ENCODE results near the gene BRIP1.
"Not testable (repeated sequence)": the region's sequence is repeated elsewhere in the genome, so short reads cannot be mapped to it uniquely, and the experiment has no call there.

Gene BRIP1

DNA sequence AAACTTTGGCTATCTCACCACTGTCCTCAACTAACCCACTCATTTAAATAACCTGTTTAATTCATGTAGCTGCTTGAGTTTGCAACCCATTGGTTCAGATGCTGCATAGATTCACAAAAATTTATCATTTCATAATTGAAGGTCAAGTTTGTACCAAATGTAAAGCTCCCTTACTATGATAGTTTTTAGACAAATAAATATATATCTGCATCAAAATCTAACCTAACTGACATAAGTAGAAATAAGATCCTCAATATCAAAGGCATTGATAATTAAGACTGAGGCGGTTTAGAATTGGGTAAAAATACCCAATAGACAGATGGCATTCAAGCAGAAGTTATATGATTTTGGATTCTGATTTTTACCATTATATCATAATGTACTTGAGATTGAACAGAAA is 139.4 kb downstream of the BRIP1 start:
- no peak for DNase-seq

DNA sequence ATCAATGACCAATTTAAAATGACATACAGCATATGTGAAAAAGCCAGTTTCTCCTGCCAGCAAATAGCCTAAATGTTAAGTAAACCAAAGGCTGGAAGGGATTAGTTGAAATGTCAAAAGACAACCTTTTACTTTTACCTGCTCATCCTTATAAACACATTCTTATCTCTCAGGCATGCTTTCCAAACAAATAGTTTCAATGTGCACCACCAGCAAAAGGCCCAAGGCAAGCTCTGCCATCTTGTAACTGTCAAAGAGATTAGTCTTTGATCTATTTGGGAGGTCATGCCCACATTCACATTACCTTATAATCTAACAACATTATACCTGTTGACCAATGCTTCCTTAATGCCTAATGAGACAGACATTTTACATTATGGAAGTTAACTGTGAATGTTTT is 140.1 kb downstream of the BRIP1 start:
- no peak for DNase-seq

DNA sequence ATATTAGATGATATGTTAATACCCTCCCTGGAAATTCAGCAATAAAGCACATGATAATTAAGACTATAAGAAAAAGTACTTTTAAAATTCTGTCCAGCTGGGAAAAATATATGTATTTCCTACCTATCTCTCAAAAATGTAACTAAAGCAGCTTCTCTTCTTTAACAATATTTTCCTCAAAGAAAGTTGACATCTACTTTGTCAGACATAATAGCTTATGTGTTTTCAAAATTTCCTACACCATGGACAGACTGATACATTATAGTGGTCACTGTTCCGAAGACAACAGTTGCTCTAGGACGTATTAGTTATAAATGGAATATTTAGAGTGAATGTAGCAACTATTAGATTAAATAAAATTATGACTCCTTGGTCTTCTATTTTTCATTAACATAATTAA is 140.9 kb downstream of the BRIP1 start:
- DNase-seq = no peak

DNA sequence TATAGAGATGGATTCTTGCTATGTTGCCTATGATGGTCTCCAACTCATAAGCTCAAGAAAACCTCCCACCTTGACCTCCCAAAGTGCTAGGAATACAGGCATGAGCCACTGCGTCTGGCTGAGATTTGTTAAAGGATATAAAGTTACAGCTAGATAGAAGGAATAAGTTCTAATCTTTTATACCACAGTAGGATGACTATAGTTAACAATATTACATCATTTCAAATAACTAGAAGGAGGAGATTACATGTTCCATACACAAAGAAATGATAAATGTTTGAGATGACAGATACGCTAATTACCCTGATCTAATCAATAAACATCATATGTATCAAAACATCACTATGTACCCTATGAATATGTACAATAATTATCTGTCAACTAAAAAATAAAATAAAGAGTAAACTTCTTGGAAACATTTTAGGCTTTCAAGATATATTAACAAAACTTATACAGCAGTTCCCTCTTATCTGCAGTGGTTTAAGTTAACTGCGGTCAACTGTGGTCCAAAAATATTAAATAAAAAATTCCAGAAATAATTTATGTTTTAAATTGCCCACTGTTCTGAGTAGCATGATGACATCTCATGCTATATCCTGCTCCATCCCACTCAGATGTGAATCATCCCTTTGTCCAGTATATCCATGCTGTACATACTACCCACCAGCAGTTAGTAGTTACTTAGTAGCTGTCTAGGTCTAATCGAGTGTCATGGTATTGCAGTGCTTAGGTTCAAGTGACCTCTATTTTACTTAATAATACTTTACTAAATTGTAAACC is 143.1 kb downstream of the BRIP1 start:
- DNase-seq = no peak

DNA sequence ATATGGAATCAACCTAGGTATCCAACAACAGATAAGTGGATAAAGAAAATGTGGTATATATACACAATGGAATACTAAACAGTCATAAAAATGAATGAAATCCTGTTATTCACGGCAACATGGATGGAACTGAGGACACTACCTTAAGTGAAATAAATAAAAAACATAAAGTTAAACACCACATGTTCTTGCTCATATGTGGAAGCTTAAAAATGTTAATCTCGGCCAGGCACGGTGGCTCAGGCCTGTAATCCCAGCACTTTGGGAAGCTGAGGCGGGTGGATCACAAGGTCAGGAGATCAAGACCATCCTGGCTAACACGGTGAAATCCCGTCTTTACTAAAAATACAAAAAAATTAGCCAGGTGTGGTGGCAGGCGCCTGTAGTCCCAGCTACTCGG is 144.1 kb downstream of the BRIP1 start:
- DNase-seq = not testable (repeated sequence)

DNA sequence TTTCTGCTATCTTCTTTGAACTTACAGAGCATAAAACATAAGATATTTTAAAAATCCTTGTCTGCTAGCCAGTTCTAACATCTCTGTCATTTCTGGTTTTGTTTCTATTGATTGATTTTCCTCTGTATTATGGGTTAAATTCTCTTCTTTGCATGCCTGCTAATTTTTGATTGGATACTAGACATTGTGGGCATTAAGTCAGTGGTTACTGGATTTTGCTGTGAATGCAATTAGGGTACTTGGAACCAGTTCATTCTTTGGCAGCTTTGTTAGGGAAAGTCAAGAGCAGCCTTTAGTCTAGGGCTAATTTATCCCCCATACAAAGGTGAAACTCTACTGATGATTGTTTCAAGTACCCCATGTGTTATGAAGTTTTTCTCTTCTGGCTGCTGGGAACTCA is 145.3 kb downstream of the BRIP1 start:
- no peak for DNase-seq

DNA sequence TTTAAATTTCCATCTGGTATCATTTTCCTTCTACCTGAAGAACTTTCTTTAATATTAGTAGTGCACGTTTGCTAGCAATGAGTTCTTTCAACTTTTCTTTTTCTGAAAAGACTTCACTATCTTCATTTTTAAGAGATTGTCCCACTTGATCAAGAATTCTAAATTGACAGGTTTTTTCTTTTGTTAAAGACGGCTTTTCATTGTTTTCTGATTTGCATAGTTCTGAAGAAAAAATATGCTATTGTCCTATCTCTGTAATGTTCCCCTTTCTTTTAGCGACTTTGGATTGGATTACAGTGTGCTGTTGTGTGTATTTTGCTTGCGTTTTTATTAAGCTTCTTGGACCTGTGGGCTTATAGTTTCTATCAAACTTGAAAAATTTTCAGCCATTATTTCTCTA is 146.0 kb downstream of the BRIP1 start:
- DNase-seq = no peak

DNA sequence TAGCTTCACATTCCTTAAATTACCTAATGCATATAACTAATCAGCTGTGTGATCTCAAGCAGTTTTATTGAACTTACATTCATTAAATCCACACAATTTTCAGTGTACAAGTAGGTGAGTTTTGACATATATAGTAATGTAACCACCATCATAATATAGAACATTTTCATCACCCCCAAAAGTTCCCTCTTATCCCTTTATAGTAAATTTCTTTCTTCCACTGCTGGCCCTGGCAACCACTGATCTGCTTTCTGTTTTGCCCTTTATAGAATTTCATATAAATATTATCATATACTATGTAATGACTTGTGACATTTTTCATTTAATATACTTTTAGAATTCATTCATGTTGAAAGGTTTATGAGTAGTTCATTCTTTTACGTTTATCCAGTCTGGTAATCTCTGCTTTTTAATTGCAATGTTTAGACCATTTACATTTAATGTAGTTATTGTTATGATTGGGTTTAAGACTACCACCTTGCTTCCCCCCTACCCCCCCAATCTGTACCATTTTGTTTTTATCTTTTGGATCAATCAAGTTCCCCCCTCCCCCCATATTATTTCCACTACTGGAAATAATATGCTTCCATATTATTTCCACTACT is 147.0 kb downstream of the BRIP1 start:
- no peak for DNase-seq

DNA sequence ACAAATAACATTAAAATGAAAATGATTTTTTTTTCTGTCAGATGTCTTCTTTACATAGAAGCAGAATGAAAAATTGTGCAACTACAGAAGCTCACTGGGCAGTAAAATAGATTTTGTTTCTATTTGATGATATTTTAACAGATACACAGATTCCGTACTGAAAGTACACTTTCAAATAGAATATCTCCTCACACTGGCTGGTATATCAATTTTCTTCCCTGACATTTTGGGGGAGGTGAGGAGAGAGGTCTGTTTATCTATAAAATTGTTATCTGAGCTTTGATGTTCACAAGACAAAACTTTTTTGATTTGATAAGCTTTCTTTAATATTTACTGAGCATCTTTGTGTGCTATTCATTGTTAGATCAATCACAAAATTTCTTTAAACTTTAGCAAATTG is 148.0 kb downstream of the BRIP1 start:
- DNase-seq = no peak

DNA sequence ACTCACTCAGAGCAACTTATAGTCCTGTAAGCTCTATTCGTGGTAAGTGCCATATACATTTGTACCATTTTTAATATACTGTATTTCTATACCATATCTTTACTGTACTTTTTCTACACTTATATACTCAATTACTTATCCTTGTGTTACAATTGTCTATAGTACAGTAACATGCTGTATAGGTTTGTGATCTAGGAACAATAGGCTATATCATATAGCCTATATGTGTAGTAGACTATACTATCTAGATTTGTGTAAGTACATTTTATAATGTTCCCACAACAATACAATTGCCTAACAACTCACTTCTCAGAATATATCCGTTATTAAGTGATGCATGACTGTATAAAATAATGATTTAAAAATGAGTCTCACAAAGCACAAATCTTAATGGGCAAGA is 149.0 kb downstream of the BRIP1 start:
- no peak for DNase-seq

DNA sequence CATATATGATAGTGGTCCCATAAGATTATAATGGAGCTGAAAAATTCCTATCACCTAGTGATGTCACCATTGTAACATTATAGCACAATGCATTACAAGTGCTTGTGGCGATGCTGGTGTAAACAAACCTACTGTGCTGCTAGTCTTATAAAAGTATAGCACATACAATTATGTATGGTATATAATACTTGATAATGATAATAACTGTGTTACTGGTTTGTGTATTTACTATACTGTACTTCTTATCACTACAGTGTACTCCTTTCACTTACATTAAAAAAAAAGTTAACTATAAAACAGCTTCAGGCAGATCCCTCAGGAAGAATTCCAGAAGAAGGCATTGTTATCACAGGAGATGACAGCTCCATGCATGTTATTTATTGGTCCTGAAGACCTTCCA is 150.3 kb downstream of the BRIP1 start:
- DNase-seq = no peak

DNA sequence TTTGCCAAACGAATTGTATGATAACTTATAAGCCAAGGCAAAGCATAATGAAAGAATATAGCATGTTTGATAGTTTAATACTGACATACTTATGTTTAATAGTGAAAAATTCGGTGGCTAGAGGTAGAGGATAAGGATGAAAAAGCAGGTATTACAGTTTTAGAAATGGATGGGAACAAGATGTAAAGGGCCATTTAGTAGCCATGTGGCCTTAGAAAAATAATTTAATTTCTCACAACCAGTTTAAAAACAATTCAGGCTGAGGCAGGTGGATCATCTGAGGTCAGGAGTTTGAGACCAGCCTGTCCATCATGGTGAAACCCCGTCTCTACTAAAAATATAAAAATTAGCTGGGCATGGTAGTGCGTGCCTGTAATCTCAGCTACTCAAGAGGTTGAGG is 152.8 kb downstream of the BRIP1 start:
- DNase-seq = no peak

DNA sequence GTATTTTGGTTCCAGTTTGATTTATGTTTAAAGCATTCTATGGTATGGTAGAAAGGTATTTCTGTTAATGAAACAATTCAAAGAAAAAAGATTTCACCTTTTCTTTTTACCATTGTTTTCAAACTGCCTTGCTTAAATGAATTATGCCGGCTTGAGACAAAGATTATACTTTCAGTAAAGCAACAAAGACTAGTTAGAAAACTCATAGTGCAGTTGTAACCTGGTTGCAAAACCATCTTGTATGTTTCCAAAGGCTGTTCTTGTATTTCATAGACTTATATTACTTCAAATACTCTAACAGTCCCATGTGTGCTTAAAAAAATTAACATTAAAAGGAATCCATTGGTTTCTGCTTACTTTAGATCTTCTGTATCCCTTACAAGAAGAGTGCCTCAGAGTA is 153.8 kb downstream of the BRIP1 start:
- no peak for DNase-seq

DNA sequence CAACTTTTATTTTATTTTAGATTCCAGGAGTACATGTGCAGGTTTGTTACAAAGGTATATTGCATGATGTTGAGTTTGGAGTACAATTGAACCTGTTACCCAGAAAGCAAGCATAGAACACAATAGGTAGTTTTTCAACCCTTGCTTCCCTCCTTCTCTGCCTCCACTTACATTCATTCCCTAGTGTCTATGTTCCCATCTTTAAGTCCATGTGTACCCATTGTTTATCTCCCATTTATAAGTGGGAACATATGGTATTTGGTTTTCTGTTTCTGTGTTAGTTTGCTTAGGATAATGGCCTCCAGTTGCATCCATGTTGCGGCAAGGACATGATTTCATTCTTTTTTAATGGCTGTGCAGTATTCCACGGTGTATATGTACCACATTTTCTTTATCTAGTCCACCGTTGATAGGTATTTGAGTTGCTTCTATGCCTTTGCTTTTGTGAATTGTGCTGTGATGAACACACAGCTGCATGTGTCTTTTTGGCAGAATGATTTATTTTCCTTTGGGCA is 158.3 kb downstream of the BRIP1 start:
- no peak for DNase-seq

DNA sequence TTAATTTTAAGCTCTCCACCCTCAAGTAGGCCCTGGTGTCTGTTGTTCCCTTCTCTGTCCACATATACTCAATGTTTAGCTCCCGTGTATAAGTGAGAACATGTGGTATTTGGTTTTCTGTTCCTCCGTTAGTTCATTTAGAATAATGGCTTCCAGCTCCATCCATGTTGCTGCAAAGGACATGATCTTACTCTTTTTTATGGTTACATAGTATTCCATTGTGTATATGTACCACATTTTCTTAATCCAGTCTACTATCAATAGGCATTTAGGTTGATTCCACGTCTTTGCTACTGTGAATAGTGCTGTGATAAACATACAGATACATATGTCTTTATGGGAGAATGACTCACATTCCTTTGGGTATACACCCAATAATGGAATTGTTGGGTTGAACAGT is 160.9 kb downstream of the BRIP1 start:
- no peak for DNase-seq

DNA sequence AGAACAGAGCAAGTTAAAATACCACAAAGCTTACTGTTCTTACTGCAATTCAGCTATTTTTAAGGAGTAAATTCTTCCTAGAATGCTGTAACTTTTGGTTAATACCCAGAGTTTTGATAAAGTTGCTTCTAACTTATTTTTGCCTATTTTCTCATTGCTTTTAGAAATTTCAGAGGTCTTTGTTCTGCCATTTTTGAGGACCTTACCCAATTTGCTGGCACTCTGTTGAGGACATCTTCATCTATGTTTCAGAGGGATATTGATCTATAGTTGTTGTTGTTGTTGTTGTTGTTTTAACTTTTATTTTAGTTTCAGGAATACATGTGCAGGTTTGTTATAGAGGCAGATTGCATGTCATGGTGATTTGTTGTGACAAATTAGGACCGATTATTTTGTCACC is 161.3 kb downstream of the BRIP1 start:
- no peak for DNase-seq

DNA sequence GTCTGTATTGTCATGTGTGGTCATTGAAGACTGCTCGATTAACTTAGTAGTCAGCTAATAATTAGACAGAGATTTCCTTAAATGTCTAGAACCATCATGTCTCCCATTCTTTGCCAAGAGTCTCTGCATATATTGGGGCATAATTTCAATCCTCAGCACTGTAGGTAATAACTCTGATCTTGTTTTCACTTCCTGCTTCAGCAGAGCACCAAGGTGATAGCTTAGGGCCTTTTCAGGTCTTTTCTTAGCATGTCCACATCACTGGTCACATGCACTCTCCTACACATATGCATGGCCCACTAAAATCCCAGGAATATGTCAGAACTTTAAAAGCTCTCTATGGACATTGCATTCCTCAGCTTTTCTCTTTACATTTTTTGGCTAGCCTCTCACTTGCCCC is 162.0 kb downstream of the BRIP1 start:
- DNase-seq = no peak

DNA sequence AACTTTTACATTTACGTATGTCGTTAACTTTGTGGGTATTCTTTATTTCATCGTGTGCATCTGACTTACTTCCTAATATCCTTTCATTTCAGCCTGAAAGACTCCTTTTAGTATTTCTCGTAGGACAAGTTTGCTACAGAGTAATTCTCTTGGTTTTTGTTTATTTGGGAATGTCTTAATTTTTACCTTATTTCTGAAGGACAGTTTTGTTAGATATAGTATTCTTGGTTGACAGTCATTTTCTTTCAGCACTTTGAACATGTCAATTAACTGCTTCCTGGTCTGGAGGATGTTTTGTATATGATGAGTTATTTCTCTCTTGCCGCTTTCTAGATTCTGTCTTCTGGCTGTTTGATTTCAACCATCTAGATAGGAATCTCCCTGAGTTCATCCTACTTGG is 163.1 kb downstream of the BRIP1 start:
- DNase-seq = no peak

DNA sequence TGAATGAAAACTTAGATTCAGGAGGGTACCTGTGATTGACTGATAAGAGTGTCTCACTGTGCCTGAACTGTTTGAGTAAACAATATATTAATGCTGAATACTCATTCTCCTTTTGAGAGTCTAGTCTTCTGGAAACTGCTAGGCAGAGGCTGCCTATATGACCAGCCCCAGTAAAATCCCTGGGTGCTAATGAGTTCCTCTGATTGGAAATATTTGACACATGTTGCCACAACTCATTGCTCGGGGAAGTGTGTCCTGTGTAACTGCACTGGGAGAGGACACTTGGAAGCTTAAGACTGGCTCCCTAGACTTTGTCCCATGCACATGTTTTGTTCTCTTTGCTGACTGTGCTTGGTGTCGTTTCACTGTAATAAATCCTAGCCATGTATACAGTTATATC is 163.6 kb downstream of the BRIP1 start:
- DNase-seq = no peak

DNA sequence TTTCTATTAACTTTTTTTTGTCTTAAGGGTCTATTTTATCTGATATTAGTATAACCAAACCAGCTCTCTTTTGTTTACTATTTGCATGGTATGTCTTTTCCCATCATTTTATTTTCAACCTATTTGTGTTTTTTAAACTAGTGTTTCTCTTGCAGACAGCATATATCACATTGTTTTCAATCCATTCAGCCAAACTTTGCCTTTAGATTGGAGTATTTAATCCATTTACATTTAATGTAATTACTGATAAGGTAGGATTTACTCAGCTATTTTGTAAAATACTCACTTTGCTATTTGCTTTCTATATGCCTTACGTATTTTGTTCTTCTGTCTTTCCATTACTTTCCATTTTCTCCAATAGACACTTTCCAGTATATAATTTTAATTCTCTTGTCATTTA is 164.3 kb downstream of the BRIP1 start:
- no peak for DNase-seq

DNA sequence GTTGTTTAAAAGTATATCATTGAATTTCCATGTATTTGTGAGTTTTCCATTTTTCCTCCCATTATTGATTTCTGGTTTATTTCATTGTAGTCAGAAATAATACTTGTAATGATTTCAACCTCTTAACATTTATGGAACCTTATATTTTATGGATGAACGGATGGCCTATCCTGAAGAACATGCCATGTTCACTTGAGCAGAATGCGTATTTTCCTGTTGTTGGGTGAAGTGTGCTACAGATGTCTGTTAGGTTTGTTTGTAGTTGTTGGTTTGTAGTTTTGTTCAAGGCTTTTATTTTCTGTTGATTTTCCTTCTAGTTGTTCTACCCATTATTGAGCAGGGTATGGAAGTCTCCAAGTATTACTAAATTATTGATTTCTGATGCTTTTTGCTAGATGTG is 165.1 kb downstream of the BRIP1 start:
- no peak for DNase-seq

DNA sequence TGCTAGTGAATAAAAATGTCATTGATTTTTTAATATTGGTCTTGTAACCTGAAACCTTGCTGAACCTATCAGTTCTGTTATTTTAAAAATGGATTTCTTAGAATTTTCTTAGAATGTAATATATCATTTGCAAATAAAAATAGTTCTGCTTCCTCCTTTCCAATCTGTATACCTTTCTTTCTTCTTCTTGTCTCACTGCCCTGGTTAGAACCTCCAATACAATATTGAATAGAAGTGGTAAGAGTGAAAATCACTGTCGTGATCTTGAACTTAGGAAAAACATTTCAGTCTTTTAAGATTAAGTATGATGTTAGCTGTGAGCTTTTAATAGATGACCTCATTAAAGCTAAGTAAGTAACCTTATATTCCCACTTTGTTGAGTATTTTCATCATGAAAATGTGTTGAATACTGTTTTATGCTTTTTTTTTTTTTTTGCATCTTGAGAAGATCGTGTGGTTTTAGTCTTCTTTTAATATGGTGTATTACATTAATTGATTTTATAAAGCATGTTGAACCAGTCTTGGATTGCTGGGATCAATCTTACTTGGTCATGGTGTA is 167.5 kb downstream of the BRIP1 start:
- no peak for DNase-seq

DNA sequence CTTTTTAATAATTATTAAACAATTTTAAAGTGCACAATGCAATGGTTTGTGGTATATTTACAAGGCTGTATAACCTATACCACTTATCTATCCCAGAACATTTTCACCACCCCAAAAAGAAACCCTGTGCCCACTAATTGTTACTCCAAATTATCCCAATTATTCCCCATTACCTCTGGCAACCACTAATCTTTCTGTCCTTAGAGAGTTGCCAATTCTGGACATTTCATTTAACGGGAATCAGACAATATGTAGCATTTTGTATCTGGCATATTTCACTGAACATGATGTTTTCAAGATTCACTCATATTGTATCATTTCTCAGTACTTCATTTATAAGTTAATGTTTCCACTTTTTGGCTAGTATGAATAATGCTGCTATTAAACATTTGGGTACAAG is 169.2 kb downstream of the BRIP1 start:
- no peak for DNase-seq

DNA sequence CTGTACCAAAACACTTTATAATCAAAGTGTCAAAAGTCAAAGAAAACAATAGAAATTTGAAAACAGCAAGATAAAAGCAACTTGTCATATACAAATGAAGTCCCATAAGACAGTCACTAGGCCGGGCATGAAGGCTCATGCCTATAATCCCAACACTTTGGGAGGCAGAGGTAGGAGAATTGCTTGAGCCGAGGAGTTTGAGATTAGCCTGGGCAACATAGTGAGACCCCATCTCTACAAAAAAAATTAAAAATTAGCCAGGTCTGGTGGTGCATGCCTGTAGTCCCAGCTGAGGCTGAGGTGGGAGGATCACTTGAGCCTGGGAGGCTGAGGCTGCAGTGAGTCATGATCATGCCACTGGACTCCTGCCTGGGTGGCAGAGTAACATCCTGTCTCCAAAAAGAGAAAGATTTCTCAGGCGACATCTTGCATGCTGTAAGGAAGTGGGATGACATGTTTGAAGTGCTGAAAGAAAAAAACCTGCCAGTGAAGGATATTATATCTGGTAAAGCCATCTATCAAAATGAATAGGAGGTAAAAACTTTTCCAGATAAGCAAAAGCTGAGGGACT is 173.6 kb downstream of the BRIP1 start:
- DNase-seq = no peak
